Pancreas (tissue), 10 donors: ENCODE data around the gene MEF2C. TPM values are rescaled to one million over a fixed set of nuclear protein-coding genes. Genes with fewer than 3 reads are reported as not detected.

Source experiments
- ATAC-seq, 4 donors: fragments of 200-7000 bp; cut with Tn5 transposase; one replicate each; pipeline versions ENCODE4 v1.8.0 to v1.9.1; 2020; ENCODE audit warnings: mild to moderate bottlenecking in 4 of 4, moderate library complexity in 4 of 4
- DNase-seq, 6 donors: peaks; one replicate each; pipeline ENCODE4 v3.0.0-alpha.2; 2020
- FAIRE-seq: peaks from 2 replicates; lab custom pipeline; 2012; peaks lifted over from hg19 to GRCh38; lab: Jason Lieb, UNC
- H3K27ac ChIP-seq, 4 donors: fragments of 200-600 bp; sonication (generic); 1 replicate in 3 of 4; 2 replicates in 1 of 4; pipeline versions ENCODE4 v1.5.0 to v1.8.0; 2020
- H3K27me3 ChIP-seq, 4 donors: fragments of 200-600 bp; one replicate each; pipeline ENCODE4 v1.8.0; 2021
- H3K36me3 ChIP-seq, 3 donors: fragments of 200-600 bp; sonication (generic) in 1 of 3; one replicate each; pipeline versions ENCODE4 v1.5.0 to v1.8.0; 2020 to 2021
- H3K4me1 ChIP-seq, 3 donors: fragments of 200-600 bp; one replicate each; pipeline ENCODE4 v1.8.0; 2021
- H3K4me3 ChIP-seq, 4 donors: fragments of 200-600 bp; sonication (generic) in 2 of 4; one replicate each; pipeline versions ENCODE4 v1.5.0 to v1.8.0; 2020 to 2021
- H3K9me3 ChIP-seq, 4 donors: fragments of 200-600 bp; one replicate each; pipeline ENCODE4 v1.8.0; 2021
- CTCF ChIP-seq, 4 donors: fragments of 200-600 bp; sonication (generic) in 3 of 4; IDR thresholded peaks; one replicate each; pipeline versions ENCODE4 v1.5.0 to v1.8.0; 2021; ENCODE audit warnings: antibody characterized with exemption in 4 of 4
- WGBS, 2 donors: extraction: QIAGEN DNeasy Blood & Tissue Kit; methylation state at CpG; one replicate each; pipeline ENCODE4 v1.1.7; 2013; 5-methylcytosine and 5-hydroxymethylcytosine counted together
- intact Hi-C, 3 donors: fragments of 100-400 bp; cut with DNase I; formaldehyde crosslinking; loops; one replicate each; pipeline versions ENCODE4 v1.11.1 to v1.14.2; 2022
- polyA plus RNA-seq, 2 donors: library from polyadenylated mRNA; stranded (reverse); fragments of 200-250 nt; gene quantifications; one replicate each; pipeline ENCODE4 v1.2.3, GENCODE V29; 2013
- total RNA-seq, 6 donors: library from RNA; stranded (reverse); fragmentation: NEBNext Ultra II Directional in 4 of 6; extraction: Animal tissue kit (Norgen Biotek cat#: 25700) in 4 of 6; gene quantifications; one replicate each; pipeline versions ENCODE4 v1.2.1 to v1.2.4, GENCODE V29; 2021 to 2023
- donor health status: healthy with polysubstance abuse.
- donor health status: DM: no; HTN: no; CAD: no; lungs with moderate emphysema.
- donor health status: DM: no; HTN: no; CAD: no.
- donor health status: control.
- donor health status: control.
- donor health status: Bipolar disorder and iron deficiency.
- donor health status: DM: yes; HTN: yes; CAD: no.
- donor health status: DM: no; HTN: no; CAD: no.
- donor health status: DM: no; HTN: no; CAD: no.
- donor health status: DM: yes; HTN: yes; CAD: no.

Gene MEF2C
- total and polyA plus RNA-seq, 8 donors, result 1.5 to 19.9 (median 4.8) TPM

GRCh38 chr5:88879724-88880123 lies 3.3 kb downstream of the MEF2C start:
- Histone ChIP-seq H3K36me3 (no peaks in the 10 kb centered on the region), H3K9me3 (no peaks in the 10 kb centered on the region), H3K27ac (no peak overlapping the region), H3K4me1 (no peaks in the 10 kb centered on the region), H3K27me3 (peaks cover 0 to 5% (median 0%) of the 10 kb centered on the region in 4 donors), H3K4me3 (peak overlapping the region in 1 of 4 donors; percentile 54)
- intact Hi-C loops, result no loop called here
- DNase-seq (no peak), ATAC-seq (no peak), FAIRE-seq (peak; percentile 32)
- 55 to 63% methylated on average over 5 of the region's 5 CpGs for WGBS, 2 donors
- no peak for TF ChIP-seq CTCF (IDR thresholded peaks at IDR 0.05)

- H3K4me1 ChIP-seq, result no peaks in the 10 kb centered on the region
- no peaks in the 10 kb centered on the region for H3K9me3 ChIP-seq
- no peak overlapping the region for H3K4me3 ChIP-seq
- H3K27me3 ChIP-seq, result peaks cover 0 to 5% (median 0%) of the 10 kb centered on the region in 4 donors
- WGBS, 2 donors, result 88 to 89% methylated on average over 1 of the region's 1 CpG
- DNase-seq, result no peak
- FAIRE-seq, result peak; percentile 90
- intact Hi-C loops, result no loop called here
- TF ChIP-seq CTCF (IDR thresholded peaks at IDR 0.05), result no peak
- H3K36me3 ChIP-seq, result no peaks in the 10 kb centered on the region
- no peak overlapping the region for H3K27ac ChIP-seq
- ATAC-seq, result no peak
Observed at GRCh38 chr5:88878976-88879375, 4.0 kb downstream of the MEF2C start.

GRCh38 chr5:88877826-88878225 lies 5.2 kb downstream of the MEF2C start:
- Histone ChIP-seq H3K4me3 (no peak overlapping the region), H3K27ac (no peak overlapping the region), H3K4me1 (no peaks in the 10 kb centered on the region), H3K27me3 (peaks cover 0 to 5% (median 0%) of the 10 kb centered on the region in 4 donors), H3K9me3 (no peaks in the 10 kb centered on the region), H3K36me3 (no peaks in the 10 kb centered on the region)
- intact Hi-C loops, result no loop called here
- ATAC-seq (no peak), DNase-seq (no peak), FAIRE-seq (no peak)
- WGBS, 2 donors, result 38 to 45% methylated on average over 2 of the region's 2 CpGs
- TF ChIP-seq CTCF (IDR thresholded peaks at IDR 0.05), result no peak

- no peaks in the 10 kb centered on the region for H3K4me1 ChIP-seq
- TF ChIP-seq CTCF (IDR thresholded peaks at IDR 0.05), result no peak
- no peaks in the 10 kb centered on the region for H3K9me3 ChIP-seq
- DNase-seq, result no peak
- no peak overlapping the region for H3K4me3 ChIP-seq
- peaks cover 0 to 10% (median 0%) of the 10 kb centered on the region in 4 donors for H3K27me3 ChIP-seq
- intact Hi-C loops, result no loop called here
- H3K27ac ChIP-seq, result no peak overlapping the region
- H3K36me3 ChIP-seq, result no peaks in the 10 kb centered on the region
- 78 to 81% methylated on average over 2 of the region's 2 CpGs for WGBS, 2 donors
- no peak for FAIRE-seq
- ATAC-seq, result no peak
Observed at GRCh38 chr5:88876714-88877113, 6.3 kb downstream of the MEF2C start.

- Histone ChIP-seq H3K27ac (no peak overlapping the region), H3K4me3 (no peak overlapping the region), H3K36me3 (no peaks in the 10 kb centered on the region), H3K27me3 (peaks cover 0 to 6% (median 0%) of the 10 kb centered on the region in 4 donors), H3K4me1 (no peaks in the 10 kb centered on the region), H3K9me3 (no peaks in the 10 kb centered on the region)
- no peak for DNase-seq
- FAIRE-seq, result no peak
- TF ChIP-seq CTCF (IDR thresholded peaks at IDR 0.05), result no peak
- ATAC-seq, result no peak
- 53 to 65% methylated on average over 5 of the region's 5 CpGs for WGBS, 2 donors
- intact Hi-C loops, result no loop called here
Observed at GRCh38 chr5:88875341-88876234, 7.4 kb downstream of the MEF2C start.
